Activated naive CD4-positive, alpha-beta T cell treated with Interleukin-2 at 50 U/mL for 16 hours (primary cell): Measurements from ENCODE around the gene EIF2A.
"Not testable (repeated sequence)": the region's sequence is repeated elsewhere in the genome, so short reads cannot be mapped to it uniquely, and the experiment has no call there.

Experiments used
- DNase-seq: peaks from one replicate; pipeline ENCODE4 v3.0.0-alpha.2; 2020

The EIF2A gene

GRCh38 chr3:150546226-150547044 lies at the start of gene EIF2A, which contains the start of gene SERP1:
Gene EIF2A (plus strand): TSS chr3:150546787. CDS start chr3:150546803, 16 bp downstream.
Gene SERP1 (minus strand): TSS chr3:150546496. CDS start chr3:150546135, 361 bp downstream.
- peak; percentile 99 for DNase-seq

GRCh38 chr3:150497956-150498355 lies 48.6 kb upstream of the EIF2A start:
- DNase-seq: no peak

GRCh38 chr3:150500960-150501359 lies 45.6 kb upstream of the EIF2A start:
- not testable (repeated sequence) for DNase-seq

- DNase-seq: no peak
Measured at GRCh38 chr3:150503402-150504099, 43.0 kb upstream of the EIF2A start.

GRCh38 chr3:150504483-150504882 lies 42.1 kb upstream of the EIF2A start:
- DNase-seq: no peak

GRCh38 chr3:150508401-150508800 lies 38.2 kb upstream of the EIF2A start:
- no peak for DNase-seq

- DNase-seq: no peak
Measured at GRCh38 chr3:150509780-150510179, 36.8 kb upstream of the EIF2A start.

GRCh38 chr3:150511122-150511821 lies 35.3 kb upstream of the EIF2A start:
- DNase-seq: no peak

- DNase-seq: no peak
Measured at GRCh38 chr3:150515210-150515609, 31.4 kb upstream of the EIF2A start.

- no peak for DNase-seq
Measured at GRCh38 chr3:150519026-150519425, 27.6 kb upstream of the EIF2A start.

GRCh38 chr3:150520408-150520807 lies 26.2 kb upstream of the EIF2A start:
- no peak for DNase-seq

- DNase-seq: no peak
Measured at GRCh38 chr3:150521463-150521862, 25.1 kb upstream of the EIF2A start.

GRCh38 chr3:150523538-150523937 lies 23.0 kb upstream of the EIF2A start:
- DNase-seq: no peak

- DNase-seq: no peak
Measured at GRCh38 chr3:150527464-150528255, 18.9 kb upstream of the EIF2A start.

GRCh38 chr3:150528354-150528797 lies 18.2 kb upstream of the EIF2A start:
- DNase-seq: no peak

- DNase-seq: no peak
Measured at GRCh38 chr3:150531775-150532174, 14.8 kb upstream of the EIF2A start.

- no peak for DNase-seq
Measured at GRCh38 chr3:150535204-150535603, 11.4 kb upstream of the EIF2A start.

- DNase-seq: no peak
Measured at GRCh38 chr3:150538324-150539208, 8.0 kb upstream of the EIF2A start.

- DNase-seq: no peak
Measured at GRCh38 chr3:150540297-150540696, 6.3 kb upstream of the EIF2A start.

GRCh38 chr3:150540991-150541390 lies 5.6 kb upstream of the EIF2A start:
- no peak for DNase-seq

- no peak for DNase-seq
Measured at GRCh38 chr3:150543128-150543527, 3.5 kb upstream of the EIF2A start.

- no peak for DNase-seq
Measured at GRCh38 chr3:150543531-150543930, 3.1 kb upstream of the EIF2A start.
